GM12892 (cell line): ENCODE data around the gene PRELP.

ENCODE experiments used
- POLR2A ChIP-seq: IDR thresholded peaks from 2 replicates; pipeline ENCODE4 v1.6.1; 2011; ENCODE audit warnings: low read depth, low read length, control low read depth
- POLR2AphosphoS5 ChIP-seq: IDR thresholded peaks from 2 replicates; pipeline ENCODE4 v1.6.1; 2011; ENCODE audit warnings: low read depth, low read length, control low read depth
- TAF1 ChIP-seq: IDR thresholded peaks from 2 replicates; pipeline ENCODE4 v1.6.1; 2011; ENCODE audit warnings: low read depth, mild to moderate bottlenecking, control low read depth, low read length, borderline replicate concordance

GRCh38 chr1:203536575-203536974 lies 61.0 kb downstream of the PRELP start:
- TF ChIP-seq POLR2AphosphoS5 (no peak), POLR2A (no peak), TAF1 (no peak)
